ENCODE data around the gene RPS28. TPM values are rescaled to one million over a fixed set of nuclear protein-coding genes. Genes with fewer than 3 reads are reported as not detected.

The RPS28 gene
- total and polyA plus RNA-seq, 4 donors: 247 to 923 (median 352) TPM

DNA sequence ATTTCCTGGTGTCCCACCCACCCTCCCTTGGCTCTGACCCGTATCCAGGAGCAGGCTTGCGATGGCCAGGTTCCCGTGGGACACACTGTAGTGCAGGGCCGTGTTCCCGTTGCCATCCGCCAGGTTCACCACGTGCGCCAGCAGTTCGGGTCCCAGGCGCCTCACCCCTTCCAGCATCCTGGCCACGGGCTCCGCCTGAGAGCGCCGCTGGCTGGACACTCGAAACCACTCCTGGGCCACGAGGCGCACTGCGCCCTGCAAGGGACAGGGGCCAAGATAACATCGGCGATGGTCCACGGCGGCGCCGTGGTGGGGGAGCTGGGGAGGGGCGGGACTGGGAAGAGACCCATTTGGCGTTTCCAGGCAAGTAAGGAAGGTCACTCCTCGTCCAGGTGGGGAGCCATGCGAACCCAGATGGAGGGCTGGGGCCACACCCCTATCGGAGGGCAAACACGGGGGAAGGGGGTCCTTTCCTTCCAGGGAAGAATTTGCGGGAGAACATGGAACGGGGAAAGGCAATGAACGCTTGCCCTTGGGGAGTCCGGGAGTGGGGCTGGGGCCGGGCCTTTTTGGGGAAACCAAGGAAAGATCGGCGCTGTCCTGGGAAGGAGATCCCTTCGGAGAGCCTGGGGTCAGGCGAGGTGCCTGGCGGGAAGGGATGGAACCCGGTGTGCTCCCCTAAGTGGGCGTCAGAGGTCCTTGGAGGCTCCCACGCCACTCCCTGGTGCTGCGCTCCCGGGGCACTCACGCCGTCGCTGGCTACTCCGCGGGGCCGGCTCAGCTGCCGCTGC lies 11.9 kb downstream of the RPS28 start:
- 10% methylated on average over 52 of the region's 52 CpGs for WGBS (ENCODE audit: insufficient coverage)
- Histone ChIP-seq H3K4me3 (ENCODE audit: low read depth, low read length) (no peak overlapping the region), H3K4me1 (ENCODE audit: control insufficient read depth, insufficient read depth, low read length) (peaks cover 21% of the 10 kb centered on the region), H3K27ac (ENCODE audit: low read depth, low read length) (no peak overlapping the region), H3K27me3 (ENCODE audit: control insufficient read depth, insufficient read depth, low read length) (peaks cover 37% of the 10 kb centered on the region), H3K9me3 (ENCODE audit: control insufficient read depth, insufficient read depth, low read length) (no peaks in the 10 kb centered on the region), H3K36me3 (ENCODE audit: control insufficient read depth, insufficient read depth, low read length) (peaks cover 2% of the 10 kb centered on the region)
- DNase-seq (ENCODE audit: low read depth in 4 of 6, low spot score in 6 of 6): no peak

DNA sequence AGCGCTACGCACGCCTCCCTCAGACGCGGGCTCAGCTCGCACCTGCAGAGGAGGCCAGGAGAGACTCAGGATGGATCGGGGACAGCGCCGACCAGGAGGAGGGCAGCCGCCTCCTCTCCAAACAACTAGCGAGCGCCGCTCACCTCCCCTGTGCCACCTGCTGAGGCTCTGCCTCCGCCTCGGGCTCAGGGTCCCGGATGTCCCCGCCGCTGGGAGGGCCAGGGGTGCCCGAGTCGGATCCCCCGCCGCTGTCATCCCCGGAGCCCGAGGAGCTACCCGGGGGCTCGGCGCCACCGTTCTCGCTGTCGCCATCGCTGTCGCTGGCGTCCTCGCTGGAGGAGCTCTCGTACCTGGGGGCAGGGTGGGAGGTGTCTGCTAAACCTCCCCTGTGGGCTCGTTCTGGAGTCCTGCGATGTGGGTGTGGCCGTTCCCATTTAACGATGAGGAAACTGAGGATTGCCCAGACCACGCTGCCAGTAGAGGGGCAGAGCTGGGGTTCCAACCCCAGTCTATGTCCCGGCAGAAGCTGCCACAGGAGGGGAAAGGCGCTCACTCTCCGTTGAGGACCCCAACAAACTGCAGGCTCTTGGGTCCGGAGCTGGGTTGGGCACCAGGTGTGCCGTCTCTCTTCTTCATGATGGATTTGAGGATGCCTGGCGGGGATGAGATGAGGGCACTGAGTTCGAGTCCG lies 12.6 kb downstream of the RPS28 start:
- H3K36me3 ChIP-seq (ENCODE audit: control insufficient read depth, insufficient read depth, low read length): peaks cover 2% of the 10 kb centered on the region
- H3K27ac ChIP-seq (ENCODE audit: low read depth, low read length): no peak overlapping the region
- DNase-seq (ENCODE audit: low read depth in 4 of 6, low spot score in 6 of 6): peak in 1 of 6 donors; percentile 3
- WGBS (ENCODE audit: insufficient coverage): 8% methylated on average over 48 of the region's 48 CpGs
- peaks cover 21% of the 10 kb centered on the region for H3K4me1 ChIP-seq (ENCODE audit: control insufficient read depth, insufficient read depth, low read length)
- no peak overlapping the region for H3K4me3 ChIP-seq (ENCODE audit: low read depth, low read length)
- H3K9me3 ChIP-seq (ENCODE audit: control insufficient read depth, insufficient read depth, low read length): no peaks in the 10 kb centered on the region
- H3K27me3 ChIP-seq (ENCODE audit: control insufficient read depth, insufficient read depth, low read length): peaks cover 40% of the 10 kb centered on the region

DNA sequence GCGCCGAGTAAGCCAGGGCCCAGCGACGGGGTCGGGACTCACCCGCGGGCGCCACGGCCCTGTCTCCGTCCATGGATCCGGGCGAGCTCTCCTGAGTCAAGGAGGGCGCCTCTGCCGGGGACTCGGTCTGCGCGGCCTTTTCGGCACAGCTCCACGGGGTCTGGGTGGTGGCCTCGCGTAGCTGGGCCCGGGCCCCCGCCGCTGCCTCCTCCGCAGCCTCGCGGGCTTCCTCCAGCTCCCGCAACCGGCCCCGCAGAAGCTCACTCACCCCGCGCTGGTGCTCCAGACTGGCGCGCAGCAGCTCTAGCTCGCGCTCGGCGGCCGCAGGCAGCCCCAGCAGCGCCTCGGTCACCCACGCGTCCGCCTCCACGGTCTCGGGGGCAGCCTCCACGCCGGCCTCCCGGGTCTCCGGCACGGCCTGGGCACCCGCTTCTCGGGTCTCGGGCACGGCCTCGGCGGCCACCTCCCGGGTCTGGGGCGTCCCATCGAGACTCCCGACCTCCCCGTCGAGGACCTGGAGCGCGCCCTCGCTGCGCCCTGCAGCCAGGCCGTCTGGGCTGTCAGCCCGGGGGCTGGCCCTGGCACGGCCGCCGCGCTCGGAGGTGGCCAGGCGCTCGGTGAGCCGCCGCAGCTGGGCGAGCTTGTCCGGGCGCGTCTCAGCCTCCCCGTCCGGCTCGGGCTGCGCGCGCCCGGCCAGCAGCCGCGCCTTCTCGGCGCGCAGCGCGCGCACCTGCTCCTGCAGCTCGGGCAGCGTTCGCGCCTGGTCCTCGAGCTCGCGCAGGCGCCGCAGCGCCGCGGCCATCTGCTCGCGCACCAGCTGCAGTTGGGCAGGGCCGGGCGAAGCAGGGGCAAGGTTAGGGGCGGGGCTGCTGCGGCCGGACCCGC lies 13.4 kb downstream of the RPS28 start:
- H3K4me3 ChIP-seq (ENCODE audit: low read depth, low read length): no peak overlapping the region
- H3K27ac ChIP-seq (ENCODE audit: low read depth, low read length): no peak overlapping the region
- H3K36me3 ChIP-seq (ENCODE audit: control insufficient read depth, insufficient read depth, low read length): peaks cover 2% of the 10 kb centered on the region
- H3K4me1 ChIP-seq (ENCODE audit: control insufficient read depth, insufficient read depth, low read length): peaks cover 21% of the 10 kb centered on the region
- no peaks in the 10 kb centered on the region for H3K9me3 ChIP-seq (ENCODE audit: control insufficient read depth, insufficient read depth, low read length)
- DNase-seq (ENCODE audit: low read depth in 4 of 6, low spot score in 6 of 6): peak in 3 of 6 donors; percentile 30 to 83 (median 82)
- peaks cover 40% of the 10 kb centered on the region for H3K27me3 ChIP-seq (ENCODE audit: control insufficient read depth, insufficient read depth, low read length)
- 4% methylated on average over 117 of the region's 117 CpGs for WGBS (ENCODE audit: insufficient coverage)

- H3K4me1 ChIP-seq (ENCODE audit: control insufficient read depth, insufficient read depth, low read length): peaks cover 23% of the 10 kb centered on the region
- H3K9me3 ChIP-seq (ENCODE audit: control insufficient read depth, insufficient read depth, low read length): no peaks in the 10 kb centered on the region
- peak in 1 of 6 donors; percentile 11 for DNase-seq (ENCODE audit: low read depth in 4 of 6, low spot score in 6 of 6)
- H3K4me3 ChIP-seq (ENCODE audit: low read depth, low read length): no peak overlapping the region
- H3K27ac ChIP-seq (ENCODE audit: low read depth, low read length): no peak overlapping the region
- peaks cover 43% of the 10 kb centered on the region for H3K27me3 ChIP-seq (ENCODE audit: control insufficient read depth, insufficient read depth, low read length)
- H3K36me3 ChIP-seq (ENCODE audit: control insufficient read depth, insufficient read depth, low read length): no peaks in the 10 kb centered on the region
- 4% methylated on average over 77 of the region's 79 CpGs for WGBS (ENCODE audit: insufficient coverage)
Observed at GRCh38 chr19:8335343-8336071, 14.2 kb downstream of the RPS28 start.

GRCh38 chr19:8336072-8336569 lies 14.8 kb downstream of the RPS28 start:
- no peaks in the 10 kb centered on the region for H3K36me3 ChIP-seq (ENCODE audit: control insufficient read depth, insufficient read depth, low read length)
- DNase-seq (ENCODE audit: low read depth in 4 of 6, low spot score in 6 of 6): no peak
- no peak overlapping the region for H3K4me3 ChIP-seq (ENCODE audit: low read depth, low read length)
- WGBS (ENCODE audit: insufficient coverage): 39% methylated on average over 21 of the region's 27 CpGs
- H3K27me3 ChIP-seq (ENCODE audit: control insufficient read depth, insufficient read depth, low read length): peaks cover 45% of the 10 kb centered on the region
- peaks cover 25% of the 10 kb centered on the region for H3K4me1 ChIP-seq (ENCODE audit: control insufficient read depth, insufficient read depth, low read length)
- no peak overlapping the region for H3K27ac ChIP-seq (ENCODE audit: low read depth, low read length)
- H3K9me3 ChIP-seq (ENCODE audit: control insufficient read depth, insufficient read depth, low read length): no peaks in the 10 kb centered on the region

DNA sequence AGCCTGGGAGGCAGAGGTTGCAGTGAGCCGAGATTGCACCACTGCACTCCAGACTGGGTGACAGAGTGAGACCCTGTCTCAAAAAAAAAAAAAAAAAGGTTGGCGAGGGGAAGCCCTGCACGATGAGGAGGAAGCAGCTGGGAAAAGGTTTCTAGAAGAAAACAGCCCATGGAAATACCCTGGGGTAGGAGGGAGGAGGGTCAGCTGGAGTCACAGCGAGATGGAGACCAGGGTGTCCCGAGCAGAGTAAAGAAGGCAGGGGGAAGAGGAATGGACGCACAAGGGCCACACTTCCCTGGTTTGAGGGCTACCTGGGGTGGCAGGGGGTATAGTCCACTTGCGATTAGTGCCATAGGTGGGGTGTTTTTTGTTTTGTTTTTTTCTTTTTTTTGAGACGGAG lies 15.4 kb downstream of the RPS28 start:
- H3K36me3 ChIP-seq (ENCODE audit: control insufficient read depth, insufficient read depth, low read length): no peaks in the 10 kb centered on the region
- peaks cover 25% of the 10 kb centered on the region for H3K4me1 ChIP-seq (ENCODE audit: control insufficient read depth, insufficient read depth, low read length)
- DNase-seq (ENCODE audit: low read depth in 4 of 6, low spot score in 6 of 6): no peak
- H3K4me3 ChIP-seq (ENCODE audit: low read depth, low read length): no peak overlapping the region
- WGBS (ENCODE audit: insufficient coverage): 72% methylated on average over 6 of the region's 8 CpGs
- no peaks in the 10 kb centered on the region for H3K9me3 ChIP-seq (ENCODE audit: control insufficient read depth, insufficient read depth, low read length)
- H3K27me3 ChIP-seq (ENCODE audit: control insufficient read depth, insufficient read depth, low read length): peaks cover 44% of the 10 kb centered on the region
- no peak overlapping the region for H3K27ac ChIP-seq (ENCODE audit: low read depth, low read length)

DNA sequence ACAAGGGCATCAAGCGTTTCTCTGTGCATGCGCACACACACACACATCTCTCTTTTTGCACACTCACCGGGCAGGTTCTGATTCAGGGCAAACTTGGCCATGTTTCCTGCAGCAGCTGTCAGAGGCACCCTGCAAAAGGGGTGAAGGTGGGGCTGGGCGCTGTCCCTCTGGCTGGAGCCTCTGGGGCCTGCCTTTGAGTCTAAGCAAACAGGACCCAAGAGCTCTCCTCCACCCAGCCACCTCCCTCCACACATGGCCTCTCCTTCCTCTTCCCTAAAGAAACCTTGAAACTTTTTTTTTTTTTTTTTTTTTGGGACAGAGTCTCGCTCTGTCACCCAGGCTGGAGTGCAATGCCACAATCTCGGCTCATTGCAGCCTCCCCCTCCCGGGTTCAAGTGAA lies 16.4 kb downstream of the RPS28 start:
- no peak overlapping the region for H3K27ac ChIP-seq (ENCODE audit: low read depth, low read length)
- H3K36me3 ChIP-seq (ENCODE audit: control insufficient read depth, insufficient read depth, low read length): no peaks in the 10 kb centered on the region
- peaks cover 53% of the 10 kb centered on the region for H3K27me3 ChIP-seq (ENCODE audit: control insufficient read depth, insufficient read depth, low read length)
- H3K4me3 ChIP-seq (ENCODE audit: low read depth, low read length): no peak overlapping the region
- no peaks in the 10 kb centered on the region for H3K9me3 ChIP-seq (ENCODE audit: control insufficient read depth, insufficient read depth, low read length)
- 93% methylated on average over 4 of the region's 7 CpGs for WGBS (ENCODE audit: insufficient coverage)
- no peak for DNase-seq (ENCODE audit: low read depth in 4 of 6, low spot score in 6 of 6)
- H3K4me1 ChIP-seq (ENCODE audit: control insufficient read depth, insufficient read depth, low read length): peaks cover 27% of the 10 kb centered on the region

- no peaks in the 10 kb centered on the region for H3K36me3 ChIP-seq (ENCODE audit: control insufficient read depth, insufficient read depth, low read length)
- 86% methylated on average over 3 of the region's 6 CpGs for WGBS (ENCODE audit: insufficient coverage)
- no peaks in the 10 kb centered on the region for H3K9me3 ChIP-seq (ENCODE audit: control insufficient read depth, insufficient read depth, low read length)
- no peak overlapping the region for H3K4me3 ChIP-seq (ENCODE audit: low read depth, low read length)
- peaks cover 25% of the 10 kb centered on the region for H3K4me1 ChIP-seq (ENCODE audit: control insufficient read depth, insufficient read depth, low read length)
- peaks cover 52% of the 10 kb centered on the region for H3K27me3 ChIP-seq (ENCODE audit: control insufficient read depth, insufficient read depth, low read length)
- no peak overlapping the region for H3K27ac ChIP-seq (ENCODE audit: low read depth, low read length)
- no peak for DNase-seq (ENCODE audit: low read depth in 4 of 6, low spot score in 6 of 6)
Observed at GRCh38 chr19:8338835-8339234, 17.5 kb downstream of the RPS28 start.
